Measurements from ENCODE around the gene PRICKLE1. TPM values are rescaled to one million over a fixed set of nuclear protein-coding genes. Genes with fewer than 3 reads are reported as not detected.

Gene PRICKLE1
- total and polyA plus RNA-seq, 2 experiments from 2014 or later, result 7.7 to 51.7 TPM

GRCh38 chr12:42557586-42558172, 31.9 kb downstream of the PRICKLE1 start:
- Mint-ChIP-seq H3K27me3 (ENCODE audit: insufficient read depth, low read depth, poor library complexity) (peaks cover 25% of the 10 kb centered on the region), H3K27ac (no peak overlapping the region), H3K4me1 (peaks cover 13% of the 10 kb centered on the region), H3K36me3 (ENCODE audit: low read depth) (peaks cover 4% of the 10 kb centered on the region), H3K9me3 (no peaks in the 10 kb centered on the region), H3K4me3 (no peak overlapping the region)
- no peaks in the 10 kb centered on the region for H3K9me2 ChIP-seq (ENCODE audit: insufficient read depth)
- H3F3A ChIP-seq (replicated peaks; ENCODE audit: low read depth), result no peaks in the 10 kb centered on the region
- TF ChIP-seq ZNF114 (CRISPR knock-in tag; IDR thresholded peaks at IDR 0.05) (no peak), ZNF462 (CRISPR knock-in tag; IDR thresholded peaks at IDR 0.05) (no peak), REST (IDR thresholded peaks at IDR 0.05; ENCODE audit: unreplicated experiment) (no peak), EZH2phosphoT487 (IDR thresholded peaks at IDR 0.05; ENCODE audit: unreplicated experiment) (no peak), CREB1 (CRISPR knock-in tag; IDR thresholded peaks at IDR 0.05; ENCODE audit: low read depth) (no peak), ETS1 (IDR thresholded peaks at IDR 0.05) (no peak), EZH2 (IDR thresholded peaks at IDR 0.05; ENCODE audit: low read depth, unreplicated experiment) (no peak)
- peaks cover 38% of the 10 kb centered on the region for H3K27me3 ChIP-seq (ENCODE audit: insufficient read depth)
- no peaks in the 10 kb centered on the region for H3K79me2 ChIP-seq (replicated peaks; ENCODE audit: insufficient read depth)
- 0 out of 2 replicates have a peak, but pooled peaks cover 4% of the 10 kb centered on the region for H4K20me1 ChIP-seq (replicated peaks; ENCODE audit: insufficient read depth)
- H2AFZ ChIP-seq, result no peak overlapping the region
- no peaks in the 10 kb centered on the region for H3K36me3 ChIP-seq (ENCODE audit: insufficient read depth)
- DNase-seq (ENCODE audit: low spot score) (no peak), ATAC-seq (no peak)
- no peak overlapping the region for H3K27ac ChIP-seq (ENCODE audit: low read depth)
- peaks cover 9% of the 10 kb centered on the region; the same call in 1 of the 2 replicates for H3K4me1 ChIP-seq (ENCODE audit: insufficient read depth)
- no peak overlapping the region for H3K4me3 ChIP-seq
- no peak overlapping the region for H3K4me2 ChIP-seq
